HG03565 (cell line): Measurements from ENCODE around the gene LRRC45.

ENCODE experiments used
- ATAC-seq: cut with Tn5 transposase; IDR thresholded peaks from one replicate; pipeline ENCODE4 v1.9.1; 2021; ENCODE audit warnings: mild to moderate bottlenecking, moderate library complexity; ENCODE audit not compliant: unreplicated experiment

LRRC45 gene

DNA sequence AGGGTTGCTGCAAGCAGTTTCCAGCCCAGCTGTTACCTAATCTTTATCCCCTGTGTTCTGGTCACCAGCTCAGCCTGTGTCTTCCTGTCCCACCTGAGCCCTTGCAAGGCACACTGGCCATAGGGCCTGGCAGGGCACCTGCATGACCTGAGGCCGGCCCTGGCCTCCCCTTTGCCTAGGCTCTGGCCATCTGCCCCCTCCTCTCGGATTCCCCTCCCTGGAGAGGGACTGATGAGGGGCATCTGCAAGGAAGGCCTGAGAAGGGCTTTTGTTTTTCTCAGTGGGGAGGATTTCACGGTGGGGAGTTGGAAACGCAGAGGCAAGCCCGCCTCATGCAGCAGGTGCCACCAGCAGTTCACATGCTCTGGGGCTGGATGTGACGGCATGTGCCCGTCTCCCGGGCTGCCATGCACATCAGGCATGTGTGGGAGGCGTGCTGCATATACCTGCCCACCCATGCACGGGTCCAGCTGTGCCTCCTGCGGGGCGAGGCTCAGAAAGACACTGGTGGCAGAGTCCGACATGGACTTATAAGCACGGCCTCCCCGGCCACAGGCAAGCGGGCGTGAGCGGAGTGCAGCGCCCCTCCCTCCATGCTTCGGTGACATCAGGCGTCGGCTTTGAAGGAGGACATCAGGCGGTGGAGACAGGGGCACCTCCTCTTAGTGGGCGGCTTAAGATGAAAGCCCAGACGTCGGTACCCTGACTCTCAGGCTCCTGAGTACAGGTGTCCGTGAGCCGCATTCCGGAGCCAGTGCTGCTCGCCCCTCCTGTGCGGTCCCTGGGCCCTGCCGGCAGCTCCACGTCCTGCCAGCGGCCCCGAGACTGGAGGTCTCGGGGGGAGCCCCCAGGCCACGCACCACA lies 29.1 kb upstream of the LRRC45 start:
- ATAC-seq = no peak

DNA sequence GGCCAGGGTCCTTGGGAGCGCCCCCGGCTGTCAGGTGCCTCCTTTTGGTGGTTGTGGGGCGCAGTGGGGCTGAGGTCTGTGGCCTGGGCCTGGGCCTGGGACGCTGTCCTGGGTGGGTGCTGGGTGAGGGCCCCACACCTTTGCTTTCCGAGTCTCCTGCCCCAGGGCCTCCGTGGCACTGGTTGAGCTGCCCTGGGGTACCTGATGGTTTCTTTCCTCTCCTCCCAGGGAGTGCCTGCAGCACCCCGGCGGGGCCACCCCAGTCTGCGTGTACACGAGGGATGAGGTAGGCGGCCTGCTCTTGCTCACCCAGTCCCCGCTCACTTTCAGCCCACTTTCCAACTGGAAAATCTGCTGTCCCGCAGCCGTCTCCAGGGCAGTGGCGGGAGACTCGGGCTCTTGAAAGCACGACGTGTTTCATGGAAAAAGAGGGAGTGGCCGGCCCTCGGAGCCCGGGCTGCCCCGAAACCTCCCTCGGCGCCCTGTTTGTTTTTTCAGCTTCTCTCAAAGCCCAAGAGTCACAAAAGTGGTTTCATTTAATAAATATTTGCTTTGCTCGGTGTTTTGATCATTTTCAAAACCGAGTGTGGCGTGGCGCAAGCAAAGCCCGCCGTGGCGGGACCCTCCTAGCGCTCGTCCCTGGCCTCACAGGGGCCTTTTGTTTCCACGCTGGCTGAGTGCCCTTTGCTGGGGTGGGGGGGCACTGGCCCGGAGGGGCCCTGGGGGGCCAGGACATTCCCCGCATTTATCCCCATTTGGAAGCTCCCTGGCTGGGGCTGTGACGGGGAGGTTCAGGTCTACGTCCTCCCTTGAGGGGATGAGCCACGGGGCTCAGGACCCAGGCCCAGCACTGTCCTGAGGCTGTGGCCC lies 28.3 kb upstream of the LRRC45 start:
- ATAC-seq = no peak

DNA sequence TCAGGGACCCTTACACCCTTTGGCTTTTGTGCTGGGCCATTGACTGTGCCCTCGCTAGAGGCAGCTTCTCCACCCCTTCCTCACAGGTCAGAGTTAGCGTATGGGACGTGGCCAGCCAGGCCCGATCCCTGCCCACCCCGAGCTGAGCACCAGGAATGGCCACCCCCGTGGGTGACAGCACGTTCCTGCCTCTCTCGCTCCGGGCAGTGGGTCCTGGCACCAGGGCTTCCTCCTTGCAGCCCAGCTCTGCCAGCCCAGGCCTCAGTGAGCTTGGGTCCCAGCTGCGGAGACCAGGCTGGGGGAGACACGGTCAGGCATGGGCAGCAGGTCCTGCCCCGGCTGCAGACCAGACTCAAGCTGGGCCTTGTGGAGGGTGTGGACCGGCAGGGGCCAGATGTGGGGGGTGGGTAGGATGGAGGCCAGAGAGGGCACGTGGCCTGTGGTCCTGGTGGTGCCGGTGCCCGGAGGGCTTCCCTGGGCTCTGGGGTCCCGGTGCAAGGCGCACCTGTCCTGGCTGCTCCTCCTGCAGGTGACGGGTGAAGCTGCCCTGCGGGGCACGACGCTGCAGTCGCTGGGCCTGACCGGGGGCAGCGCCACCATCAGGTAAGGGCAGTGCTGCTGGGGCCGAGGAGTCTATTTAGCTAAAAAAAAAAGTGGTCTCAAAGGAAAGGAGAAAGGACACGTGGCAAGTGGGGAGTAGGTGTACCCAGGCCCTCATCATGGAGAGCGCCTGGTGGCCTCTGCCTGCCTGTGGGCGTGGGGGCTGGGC lies 27.5 kb upstream of the LRRC45 start:
- ATAC-seq = no peak

DNA sequence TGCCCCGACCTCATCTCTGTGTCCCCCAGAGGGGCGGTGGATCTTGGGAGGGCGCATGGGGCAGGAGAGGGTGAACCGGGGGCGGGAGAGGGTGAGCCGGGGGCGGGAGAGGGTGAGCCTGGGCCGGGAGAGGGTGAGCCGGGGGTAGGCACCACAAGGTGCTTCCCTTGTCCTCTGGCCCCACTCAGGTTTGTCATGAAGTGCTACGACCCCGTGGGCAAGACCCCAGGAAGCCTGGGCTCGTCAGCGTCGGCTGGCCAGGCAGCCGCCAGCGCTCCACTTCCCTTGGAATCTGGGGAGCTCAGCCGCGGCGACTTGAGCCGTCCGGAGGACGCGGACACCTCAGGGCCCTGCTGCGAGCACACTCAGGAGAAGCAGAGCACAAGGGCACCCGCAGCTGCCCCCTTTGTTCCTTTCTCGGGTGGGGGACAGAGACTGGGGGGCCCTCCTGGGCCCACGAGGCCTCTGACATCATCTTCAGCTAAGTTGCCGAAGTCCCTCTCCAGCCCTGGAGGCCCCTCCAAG lies 26.8 kb upstream of the LRRC45 start:
- ATAC-seq = no peak

DNA sequence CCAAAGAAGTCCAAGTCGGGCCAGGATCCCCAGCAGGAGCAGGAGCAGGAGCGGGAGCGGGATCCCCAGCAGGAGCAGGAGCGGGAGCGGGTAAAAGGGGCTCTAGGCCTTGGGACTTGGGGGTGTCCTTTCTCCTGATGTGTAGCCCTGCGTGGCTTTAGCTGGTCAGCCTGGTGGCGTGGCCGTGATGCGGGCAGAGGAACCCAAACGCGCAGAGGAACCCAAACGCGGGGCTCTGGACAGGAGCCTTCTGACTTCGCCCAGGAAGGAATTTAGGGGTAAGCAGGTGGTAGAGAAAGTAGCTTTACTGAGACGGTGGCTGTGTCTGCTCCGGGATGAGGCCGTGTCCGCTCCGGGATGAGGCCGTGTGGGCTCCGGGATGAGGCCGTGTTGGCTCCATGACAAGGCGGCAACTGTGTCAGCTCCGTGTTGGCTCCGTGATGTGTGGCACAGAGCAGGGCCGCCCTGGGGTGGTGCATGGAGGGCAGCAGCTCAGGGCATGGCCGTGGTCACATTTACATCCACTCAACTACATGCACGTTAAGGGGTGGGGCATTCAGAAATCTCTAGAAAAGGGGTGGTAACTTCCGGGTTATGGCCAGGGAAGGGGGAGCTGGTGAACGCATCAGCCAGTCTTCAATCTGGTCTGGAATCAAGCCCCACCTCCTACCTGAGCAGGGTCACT lies 26.2 kb upstream of the LRRC45 start:
- ATAC-seq = no peak

DNA sequence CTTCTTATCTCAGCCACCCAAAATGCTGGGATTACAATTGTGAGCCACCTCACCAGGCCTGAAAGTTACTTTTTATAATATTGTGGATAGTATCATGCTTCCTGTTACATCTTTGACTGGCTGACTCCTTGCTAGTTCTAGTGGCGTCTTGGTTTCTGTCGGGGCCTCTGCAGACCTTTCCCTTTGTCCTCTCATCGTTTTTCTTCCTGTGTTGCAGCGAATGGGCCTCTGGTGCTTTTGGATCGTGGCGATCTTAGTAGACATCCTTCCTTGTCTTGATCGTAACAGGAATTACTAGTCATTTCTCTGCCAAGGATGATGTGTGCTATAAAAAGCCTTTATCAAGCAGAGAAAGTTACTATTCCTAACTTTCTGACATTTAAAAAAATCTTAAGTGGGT lies 24.9 kb upstream of the LRRC45 start:
- ATAC-seq = no peak

DNA sequence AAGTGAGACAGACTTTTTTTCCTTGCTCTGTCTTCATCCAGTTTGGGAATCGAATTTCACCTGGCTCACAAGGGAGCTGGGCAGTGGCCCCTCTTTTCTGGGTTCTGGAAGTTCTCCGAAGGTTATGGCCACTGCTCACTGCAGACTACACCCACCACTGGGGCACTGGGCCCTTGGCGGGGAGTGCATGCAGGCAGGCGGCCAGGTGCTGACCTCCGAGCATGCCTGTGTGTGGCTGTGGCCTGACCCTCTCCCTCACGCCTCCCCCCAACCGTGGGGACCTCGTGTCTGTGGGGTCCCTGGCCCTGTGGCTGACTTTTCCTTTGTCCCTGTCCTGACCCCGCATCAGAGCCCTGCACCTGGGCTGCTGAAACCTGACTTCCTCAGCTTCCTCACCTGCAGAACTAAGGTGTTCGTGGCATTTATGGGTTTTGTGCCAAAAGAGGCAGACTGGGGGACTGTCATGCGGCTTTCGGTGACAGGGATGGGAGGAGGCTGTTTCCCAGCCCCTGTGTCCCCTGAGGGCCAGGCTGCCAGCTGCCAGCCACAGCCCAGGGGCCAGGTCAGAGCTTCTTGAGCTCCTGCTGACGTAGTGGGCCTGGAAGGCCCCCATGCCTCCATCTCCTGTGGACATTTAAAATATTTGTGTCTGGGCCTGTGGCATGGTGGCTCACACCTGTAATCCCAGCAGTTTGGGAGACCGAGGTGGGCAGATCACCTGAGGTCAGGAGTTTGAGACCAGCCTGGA lies 24.2 kb upstream of the LRRC45 start:
- no peak for ATAC-seq

DNA sequence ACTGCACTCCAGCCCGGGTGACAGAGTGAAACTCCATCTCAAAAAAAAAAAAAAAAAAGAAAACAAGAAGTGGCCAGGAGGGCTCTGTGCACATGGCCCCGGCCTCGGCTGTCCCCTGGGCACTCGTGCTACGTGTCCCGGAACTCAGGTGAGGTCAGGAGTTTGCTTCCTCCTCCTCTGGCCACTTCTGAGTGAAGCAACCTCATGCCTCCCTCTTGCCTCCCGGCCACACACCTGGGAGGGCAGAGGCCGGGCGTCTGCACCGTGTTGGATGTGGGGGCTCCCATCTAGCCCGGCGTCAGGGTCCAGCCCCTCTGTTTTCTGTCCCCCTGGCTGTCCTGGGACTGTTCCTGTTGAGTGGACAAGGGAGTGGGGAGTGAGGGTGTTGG lies 23.5 kb upstream of the LRRC45 start:
- no peak for ATAC-seq

DNA sequence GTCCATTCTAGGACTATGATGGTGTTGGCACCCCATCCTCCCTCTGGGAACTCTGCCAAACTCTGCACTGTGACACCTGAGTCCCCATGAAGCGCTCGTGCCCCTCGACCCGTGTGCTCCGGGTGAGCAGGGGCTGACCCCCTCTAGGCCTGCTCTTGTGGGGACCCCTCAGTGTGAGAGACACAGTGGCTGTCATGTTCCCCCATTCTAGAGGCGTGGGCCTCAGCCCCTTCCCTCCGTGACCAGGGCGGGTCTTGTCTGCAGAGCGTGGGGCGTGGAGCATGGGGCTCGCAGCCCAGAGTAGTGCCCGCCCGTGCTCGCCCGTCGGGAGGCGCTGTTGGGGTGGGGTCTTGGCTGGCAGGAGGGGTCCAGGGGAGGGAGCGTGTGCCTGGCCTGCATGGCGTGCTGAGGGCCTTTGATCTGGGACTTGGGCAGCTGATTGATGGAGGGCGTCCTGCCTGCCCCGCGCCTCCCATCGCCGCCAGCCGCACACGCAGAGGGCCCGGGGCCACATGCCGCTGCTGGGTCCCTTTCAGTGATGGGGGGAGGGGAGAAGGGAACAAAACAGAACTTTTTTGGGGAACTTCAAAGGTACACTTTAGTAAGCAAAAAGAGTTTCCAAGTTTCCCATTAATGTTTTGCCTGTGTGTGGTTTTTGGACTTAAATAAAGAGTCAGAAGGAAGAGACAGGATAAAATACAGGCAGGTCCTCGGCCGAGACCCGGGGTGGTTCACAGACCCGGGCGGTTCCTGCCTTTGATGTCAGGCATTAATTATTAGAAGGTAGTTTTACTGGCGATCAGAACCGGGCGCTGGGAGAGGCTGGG lies 22.9 kb upstream of the LRRC45 start:
- ATAC-seq = no peak

DNA sequence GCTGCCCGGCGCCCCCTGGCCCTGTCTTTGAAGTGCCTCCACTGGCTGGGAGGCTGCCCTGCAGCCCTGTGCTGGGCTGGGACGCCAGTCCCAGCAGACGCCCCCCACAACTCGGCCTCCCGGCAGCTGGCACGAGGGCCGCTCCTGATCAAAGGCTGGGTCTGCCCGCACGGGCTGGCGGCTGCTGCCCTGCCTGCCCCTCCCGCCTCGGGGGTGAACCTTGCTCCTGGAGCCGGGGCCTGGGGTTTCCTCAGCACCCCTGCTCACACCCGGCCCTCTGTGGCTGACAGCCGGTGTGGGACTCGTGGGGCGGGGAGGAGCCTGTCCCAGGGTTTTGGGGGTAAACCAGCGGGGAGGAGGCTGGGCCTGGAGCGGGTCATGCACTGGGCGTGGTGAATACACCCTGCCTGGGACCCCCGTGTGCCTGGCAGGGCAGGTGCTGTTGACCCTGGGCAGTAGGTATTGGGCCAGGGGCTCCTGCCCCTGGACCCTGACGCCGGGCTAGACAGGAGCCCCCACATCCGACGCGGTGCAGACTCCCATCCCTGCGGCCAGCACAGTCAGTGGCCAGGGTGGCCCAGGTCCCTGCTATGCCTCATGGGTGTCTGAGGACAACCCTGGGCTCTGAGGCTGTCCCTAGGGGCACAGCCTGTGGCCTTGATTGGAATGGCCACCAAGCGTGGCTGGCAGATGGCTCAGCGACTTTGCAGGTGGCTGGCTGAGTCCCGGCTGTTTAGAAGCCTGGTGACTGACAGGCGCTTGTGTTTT lies 22.1 kb upstream of the LRRC45 start:
- ATAC-seq = no peak

DNA sequence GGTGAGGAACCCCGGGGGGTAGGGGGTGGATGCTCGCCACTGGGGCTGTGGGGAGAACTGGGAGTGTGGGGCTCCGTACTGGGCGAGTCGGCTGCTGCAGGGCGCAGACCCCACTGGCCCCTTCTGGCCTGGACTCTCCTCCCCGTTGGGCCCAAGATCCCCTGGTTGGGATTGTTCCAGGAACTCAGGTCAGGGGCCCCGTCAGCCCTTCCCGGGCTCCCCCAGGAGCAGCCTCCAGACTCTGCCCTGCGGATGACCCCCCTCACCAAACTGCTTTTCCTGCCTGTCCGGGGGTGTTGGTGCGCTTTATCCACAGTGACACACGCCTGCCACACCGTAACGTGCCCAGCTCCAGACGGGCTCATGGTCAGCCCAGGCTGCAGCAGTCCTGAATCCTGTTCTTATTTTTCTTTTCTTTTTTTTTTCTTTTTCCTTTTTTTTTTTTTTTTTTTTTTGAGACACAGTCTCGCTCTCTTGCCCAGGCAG lies 21.5 kb upstream of the LRRC45 start:
- ATAC-seq = no peak

DNA sequence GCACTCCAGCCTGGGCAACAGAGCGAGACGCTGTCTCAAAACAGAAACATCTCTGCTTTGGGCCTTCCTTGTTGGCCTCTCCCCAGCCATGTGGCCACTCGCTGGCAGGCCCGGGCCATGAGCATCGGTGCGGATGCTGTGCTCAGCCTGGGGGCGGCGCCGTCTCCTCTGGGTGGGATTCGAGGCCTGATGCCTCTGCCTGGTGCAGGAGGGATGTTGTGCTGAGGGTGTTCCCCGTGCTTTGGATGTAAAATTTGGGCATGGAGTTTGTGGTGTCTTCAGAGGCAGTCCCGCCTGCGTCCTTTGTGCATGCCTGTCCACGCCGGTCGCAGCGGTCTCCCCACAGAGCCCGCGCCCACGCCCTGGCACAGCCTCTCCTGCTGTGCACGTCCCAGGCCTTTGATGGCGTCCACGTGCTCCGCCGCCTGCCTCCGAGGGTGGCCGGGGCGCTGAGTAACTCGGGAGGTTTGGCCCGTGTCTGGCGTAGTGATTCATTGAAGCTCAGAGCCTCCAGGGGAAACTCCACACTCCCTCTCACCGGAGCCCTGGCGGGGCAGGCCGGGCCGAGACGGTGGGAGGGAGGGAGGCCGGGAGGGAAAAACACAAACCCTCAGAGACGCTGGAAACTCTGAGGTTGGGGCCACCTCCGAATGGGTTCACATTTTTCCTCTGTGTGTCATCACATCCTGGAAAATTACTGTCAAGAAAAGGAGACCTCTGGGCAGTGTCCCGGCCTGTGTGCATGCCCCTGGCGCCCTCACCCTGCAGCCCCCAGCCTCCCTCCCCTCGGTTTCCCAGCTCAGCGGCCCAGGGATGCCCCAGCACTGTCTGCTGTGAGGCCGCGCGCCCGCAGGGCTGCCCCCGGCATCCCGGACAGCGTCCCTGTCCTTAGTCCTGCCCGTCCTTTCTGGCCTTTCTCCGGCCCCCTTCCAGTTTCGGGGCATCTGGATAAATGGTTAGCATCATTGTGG lies 19.4 kb upstream of the LRRC45 start:
- ATAC-seq = no peak

DNA sequence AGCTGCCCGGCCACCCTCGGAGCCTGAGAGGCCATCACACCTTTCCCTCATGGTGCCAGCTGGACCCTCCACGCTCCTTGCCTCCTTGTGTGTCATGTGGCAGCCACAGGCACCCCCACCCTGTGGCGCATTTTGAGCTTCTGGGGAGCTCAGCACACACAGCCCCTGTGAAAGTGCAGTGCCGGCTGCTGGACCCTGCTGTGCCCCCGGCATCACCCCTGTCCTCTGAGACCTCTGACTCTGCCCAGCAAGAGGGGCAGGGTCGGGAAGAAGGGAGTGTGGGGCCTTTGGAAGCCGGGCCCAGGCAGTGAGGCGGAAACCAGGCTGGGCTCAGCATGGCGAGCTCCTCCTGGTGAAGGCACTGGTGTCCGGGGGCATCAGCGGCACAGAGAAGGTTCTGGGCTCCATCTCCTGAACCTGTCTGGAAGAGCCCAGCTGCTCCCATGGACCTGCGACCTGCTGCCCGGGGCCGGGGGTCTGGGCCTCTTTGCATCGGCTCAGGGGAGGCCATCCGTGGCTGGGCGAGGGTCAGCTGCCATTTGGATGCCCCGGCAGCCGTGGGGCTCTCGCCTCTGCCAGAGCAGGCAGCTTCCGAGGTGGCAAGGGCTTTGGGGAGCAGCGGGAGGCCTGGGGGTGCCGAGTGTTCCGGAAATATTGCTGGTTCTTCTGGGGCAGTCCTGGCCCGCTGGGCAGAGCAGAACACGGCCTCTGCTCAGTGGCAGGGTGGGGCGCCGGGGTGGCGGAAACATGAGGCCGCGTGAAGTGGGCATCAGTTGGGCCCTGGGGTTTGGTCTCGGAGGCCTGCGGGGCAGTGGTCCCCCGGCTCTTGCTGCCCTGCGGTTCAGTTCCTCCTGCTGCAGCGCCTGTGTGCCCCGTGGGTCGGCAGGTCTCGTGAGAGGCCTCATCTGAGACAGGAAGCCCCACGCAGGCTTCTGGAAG lies 18.3 kb upstream of the LRRC45 start:
- no peak for ATAC-seq

DNA sequence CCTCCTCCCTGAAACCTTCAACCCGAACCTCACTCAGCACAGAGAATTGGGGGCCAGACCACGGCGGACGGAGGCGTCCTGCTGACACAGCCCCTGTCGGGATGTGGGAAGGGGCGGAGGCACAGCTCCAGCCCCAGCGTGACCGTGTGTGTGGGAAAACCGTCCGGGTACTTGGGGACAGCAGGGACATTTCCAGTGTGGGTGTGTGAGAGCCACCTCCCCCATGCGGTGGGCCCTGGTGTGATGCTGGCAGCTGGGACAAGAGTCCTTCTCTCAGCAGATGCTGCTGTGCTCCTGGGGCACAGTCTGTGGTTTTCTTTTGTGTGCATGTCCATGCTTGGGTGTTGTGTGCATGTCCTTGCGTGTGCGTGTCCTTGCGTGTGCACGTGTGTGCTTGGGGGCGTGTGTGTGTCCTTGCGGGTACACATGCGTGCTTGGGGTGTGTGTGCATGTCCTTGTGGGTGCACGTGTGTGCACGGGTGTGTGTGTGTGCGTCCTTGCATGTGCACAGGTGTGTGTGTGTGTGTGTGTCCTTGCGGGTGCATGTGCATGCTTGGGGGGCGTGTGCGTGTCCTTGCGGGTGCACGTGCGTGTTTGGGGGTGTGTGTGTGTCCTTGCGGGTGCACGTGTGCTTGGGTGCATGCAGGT lies 17.3 kb upstream of the LRRC45 start:
- no peak for ATAC-seq

DNA sequence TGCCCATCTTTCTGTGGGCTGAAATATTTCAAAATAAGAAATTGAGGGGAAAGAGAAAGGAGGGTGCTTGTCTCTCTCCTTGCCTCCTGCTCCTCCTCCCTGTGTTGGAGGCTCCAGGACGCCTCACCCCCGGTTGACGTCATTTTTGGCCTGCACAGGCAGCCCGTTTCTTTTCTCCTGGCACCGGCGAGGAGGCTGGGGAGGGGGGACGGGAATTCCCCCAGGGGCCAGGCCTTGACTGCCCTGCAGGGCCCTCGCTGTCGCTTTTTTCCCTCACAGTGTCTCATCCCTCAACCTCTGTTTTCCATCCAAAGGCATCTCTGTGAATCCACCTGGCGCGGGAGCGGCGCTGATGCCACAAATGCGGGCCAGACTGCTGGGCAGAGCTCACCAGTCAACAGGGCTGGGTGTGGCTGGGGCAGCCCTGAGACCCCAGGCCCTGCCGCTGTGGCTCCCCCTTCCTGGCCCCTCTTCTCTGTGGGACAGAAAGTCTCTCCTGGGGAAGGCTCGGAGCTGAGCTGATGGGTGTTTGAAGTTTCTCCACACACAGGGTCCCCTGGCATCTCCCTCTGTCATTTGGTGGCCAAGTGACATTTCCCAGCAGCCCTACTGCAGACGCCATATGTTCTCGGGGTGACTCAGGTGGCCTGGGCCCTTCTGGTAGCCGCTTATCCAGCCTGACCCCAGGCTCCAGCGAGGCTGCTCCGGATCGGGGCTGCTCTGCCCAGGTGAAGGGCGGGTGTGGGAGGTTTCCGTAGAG lies 16.5 kb upstream of the LRRC45 start:
- ATAC-seq = no peak
